NCI-H2081 (cell line): ENCODE data around the gene PDZRN3.

Source experiments
- DNase-seq, 2 experiments: peaks; one replicate each; lab custom pipeline; 2025; lab: John Stamatoyannopoulos, UW

Gene PDZRN3

DNA sequence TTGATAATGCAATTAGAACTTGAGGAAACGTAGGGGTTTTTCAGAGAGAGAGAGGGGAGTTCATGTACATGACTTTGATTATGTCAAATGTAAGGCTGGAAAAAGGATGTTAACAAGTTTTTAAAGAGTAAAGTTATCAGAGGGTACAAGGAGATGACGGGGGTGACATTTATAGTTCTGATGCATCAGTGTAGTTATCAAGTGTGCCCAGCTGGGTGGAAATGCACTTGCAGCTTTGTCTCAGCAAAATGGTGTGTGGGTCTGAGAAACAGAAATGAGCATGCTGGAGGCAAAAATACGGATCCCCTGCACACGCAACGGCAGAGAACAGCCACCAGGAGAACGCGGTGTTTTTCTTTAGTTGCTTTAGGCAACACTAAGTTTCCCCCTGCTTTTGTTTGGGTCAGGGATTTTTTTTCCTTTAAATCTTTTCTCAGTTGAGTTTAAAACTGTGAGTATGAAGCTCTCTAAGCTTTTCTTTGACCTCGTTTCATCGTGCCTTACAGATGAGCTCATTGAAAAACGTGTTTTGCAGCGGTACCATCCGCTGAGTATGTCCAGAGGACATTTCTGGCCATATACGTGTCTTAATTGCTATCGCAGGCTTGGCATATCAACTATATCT lies 205.4 kb downstream of the PDZRN3 start:
- no peak for DNase-seq

DNA sequence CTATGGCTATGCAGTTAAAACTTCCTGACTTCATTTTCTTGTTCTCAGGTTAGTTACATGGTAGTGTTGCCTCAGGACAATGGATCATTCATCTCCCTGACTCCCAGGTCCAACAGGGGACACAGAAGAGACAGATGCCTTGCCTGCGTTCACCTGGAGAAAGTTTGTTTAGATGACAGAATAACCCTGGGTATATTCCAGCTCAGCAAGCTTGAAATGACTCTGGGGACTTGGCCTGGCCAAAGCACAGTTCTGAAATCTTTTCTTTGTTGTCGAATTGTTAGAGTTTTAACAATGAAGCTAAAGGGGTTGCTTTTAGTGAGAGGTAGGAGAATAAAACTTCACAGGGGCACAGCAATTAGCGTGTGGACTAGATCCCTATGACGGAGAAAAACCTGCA lies 206.1 kb downstream of the PDZRN3 start:
- no peak for DNase-seq

DNA sequence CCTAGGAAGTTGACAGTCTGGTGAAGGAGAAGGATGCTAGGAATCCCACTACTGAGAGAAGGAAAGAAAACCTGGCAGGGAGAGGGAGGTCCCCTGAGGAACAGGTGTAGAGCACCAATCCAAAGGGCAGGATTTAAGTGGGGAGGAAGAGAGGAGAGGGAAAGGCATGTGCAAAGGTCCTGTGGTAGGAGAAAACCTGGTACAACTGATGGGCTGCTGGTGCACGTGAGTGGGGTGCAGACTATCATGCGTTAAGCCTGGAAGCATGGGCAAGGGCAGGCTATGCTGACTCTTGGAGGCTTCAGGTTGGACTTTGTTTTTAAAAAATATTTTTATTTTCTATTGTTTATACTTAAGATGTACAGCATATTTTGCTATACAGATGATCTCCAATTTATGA lies 209.6 kb downstream of the PDZRN3 start:
- no peak for DNase-seq

DNA sequence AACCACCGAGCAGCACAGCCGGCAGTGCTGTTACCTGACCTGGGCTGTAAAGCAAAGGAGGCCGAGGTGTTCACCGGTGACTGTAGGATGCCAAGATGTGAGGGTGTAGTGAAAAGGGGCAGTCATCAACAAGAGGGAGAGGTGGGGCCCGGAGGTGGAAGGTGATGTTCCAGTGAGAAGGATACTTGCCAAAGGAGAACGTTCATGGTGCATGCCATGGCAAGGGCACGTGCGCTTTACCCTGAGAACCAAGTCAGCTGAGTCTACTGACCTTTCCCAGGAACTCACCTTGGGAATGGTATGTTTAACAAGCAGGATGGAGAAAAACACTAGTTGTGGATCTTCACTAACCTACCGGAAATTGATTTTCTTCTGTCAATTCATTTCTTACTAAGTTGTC lies 211.1 kb downstream of the PDZRN3 start:
- no peak for DNase-seq

DNA sequence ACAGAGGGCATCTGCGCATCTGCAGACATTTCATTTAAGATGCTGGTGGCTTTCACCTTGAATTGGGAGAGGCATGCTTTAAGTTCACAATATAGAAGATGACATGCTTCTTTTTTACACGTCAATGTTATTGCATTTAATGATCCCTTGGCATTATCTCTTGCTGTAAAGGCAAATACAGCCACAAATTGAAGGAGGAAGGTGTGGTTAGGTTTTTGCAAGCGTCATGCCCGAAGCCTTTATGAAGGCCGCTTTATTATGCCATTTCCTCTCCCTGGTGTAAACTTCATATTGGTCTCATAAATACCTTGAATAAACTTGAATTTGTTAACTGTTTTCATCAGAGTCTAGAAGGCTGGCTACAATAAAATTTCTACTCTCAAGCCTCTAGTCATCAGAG lies 212.7 kb downstream of the PDZRN3 start:
- no peak for DNase-seq

DNA sequence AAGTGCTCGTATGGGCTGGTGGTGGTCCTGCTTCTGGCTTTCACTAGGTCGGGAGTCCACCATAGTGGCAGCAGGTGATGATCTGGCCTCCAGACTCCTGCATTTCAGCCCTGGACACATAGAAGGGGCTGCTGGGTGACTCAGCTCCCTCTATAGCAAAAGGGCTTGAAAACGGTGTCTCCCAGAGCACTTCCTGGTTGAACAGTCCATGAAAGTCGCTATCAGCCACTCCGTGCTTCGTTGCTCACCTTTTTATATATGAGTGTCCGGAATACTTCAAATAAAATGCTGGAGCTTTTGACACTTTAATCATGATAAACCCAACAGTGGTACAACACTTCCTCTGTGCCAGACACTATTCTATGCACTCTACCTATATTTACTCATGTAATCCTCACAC lies 213.2 kb downstream of the PDZRN3 start:
- no peak for DNase-seq

DNA sequence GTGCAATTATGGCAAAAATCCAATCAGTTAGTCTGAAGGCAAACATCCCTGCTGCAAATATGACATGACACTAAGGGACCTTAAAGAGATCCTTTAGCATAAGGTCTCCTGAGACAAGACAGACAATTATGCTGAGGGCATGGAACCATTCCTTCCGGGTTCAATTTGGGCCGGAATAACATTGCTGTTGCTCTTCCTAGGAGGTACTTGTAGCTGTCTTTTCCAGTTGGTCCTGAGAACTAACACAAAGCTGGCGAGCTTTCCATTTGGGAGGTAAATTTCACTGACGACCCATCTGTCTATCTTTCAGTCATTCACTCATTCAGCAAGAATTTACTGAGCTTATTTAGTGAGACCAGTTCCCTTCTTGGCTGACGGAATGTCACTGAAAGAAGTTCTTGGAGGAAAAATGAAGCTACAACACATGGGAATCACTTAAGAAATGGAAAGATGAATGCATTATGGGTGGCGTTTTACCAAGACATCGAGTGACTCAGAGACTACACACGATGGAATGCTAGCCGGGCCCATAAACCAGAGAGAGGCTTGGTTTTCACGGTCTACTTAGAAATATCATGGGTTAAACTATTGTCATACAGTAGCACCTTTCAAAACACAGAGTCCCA lies 215.5 kb downstream of the PDZRN3 start:
- DNase-seq = no peak

DNA sequence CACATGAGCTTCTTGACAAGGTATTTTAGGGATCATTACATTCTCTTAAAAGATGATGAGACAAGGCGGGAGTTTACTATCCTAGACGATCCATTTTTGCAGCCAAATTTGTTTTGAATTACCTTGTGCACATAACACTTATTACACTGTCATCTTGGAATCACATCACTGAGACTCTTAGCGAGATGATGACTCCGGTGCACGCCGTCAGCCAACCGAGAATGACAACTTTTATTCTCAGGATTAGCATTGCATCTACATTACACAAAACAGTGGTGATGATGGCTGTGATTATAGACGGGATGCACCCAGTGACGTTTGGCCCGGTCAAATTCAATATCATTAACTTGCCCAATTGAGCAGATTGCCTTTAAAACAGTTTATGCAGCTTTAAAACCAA lies 216.1 kb downstream of the PDZRN3 start:
- DNase-seq = no peak

DNA sequence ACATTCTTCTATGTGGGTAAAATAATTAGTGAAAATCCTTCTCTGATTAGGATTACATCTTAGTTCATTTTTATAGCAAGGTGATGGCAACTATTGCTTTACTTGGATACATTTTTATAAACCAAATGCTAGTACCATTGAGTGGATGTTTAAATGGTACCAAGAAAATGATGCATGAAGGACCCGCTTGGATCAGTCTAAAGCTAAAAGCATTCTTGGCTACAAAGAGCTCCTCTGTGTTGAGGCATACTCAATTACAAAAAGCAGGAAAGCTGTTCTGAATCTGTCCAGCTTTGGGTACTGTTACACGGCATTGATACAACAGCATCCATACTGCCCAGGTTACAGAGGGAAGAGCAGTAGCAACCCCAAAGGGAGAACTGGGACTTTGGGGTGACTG lies 217.2 kb downstream of the PDZRN3 start:
- no peak for DNase-seq

DNA sequence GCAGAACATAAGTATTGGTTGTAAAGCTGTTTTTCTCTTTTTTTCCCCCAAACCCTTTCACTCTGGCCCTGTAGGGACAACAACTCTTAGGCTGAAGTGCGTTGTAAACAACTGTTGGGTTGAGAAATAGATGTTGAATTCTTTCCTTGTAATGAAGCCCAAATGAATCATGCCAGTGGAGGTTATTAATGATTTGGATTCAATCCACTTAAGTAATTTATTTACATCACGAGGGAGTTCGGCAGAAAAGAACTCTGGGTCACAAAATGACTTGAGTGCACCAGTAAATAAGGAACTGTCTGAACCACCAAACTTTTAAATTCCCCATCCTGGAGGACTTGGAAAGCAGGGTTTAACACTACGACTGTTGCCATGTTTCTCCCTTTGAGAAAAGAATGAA lies 218.9 kb downstream of the PDZRN3 start:
- no peak for DNase-seq

DNA sequence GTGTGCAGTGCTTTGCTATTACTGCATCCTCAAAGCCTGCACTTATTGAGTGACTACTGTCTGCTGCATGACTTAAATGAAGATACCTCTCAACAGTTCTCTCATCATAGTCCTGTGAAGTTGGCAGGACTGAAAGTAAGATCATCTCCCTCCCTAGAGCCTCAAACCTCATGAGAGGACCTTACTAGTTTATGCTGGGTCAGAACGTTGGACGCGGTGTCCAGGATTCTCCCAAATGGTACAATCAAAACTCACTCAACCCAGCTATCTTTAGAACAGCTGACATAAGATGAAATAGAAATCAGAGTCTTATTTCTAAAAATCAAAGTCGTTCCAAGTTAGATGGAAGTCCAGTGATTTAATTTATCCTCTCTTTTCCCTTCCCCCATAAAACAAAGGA lies 219.7 kb downstream of the PDZRN3 start:
- no peak for DNase-seq

DNA sequence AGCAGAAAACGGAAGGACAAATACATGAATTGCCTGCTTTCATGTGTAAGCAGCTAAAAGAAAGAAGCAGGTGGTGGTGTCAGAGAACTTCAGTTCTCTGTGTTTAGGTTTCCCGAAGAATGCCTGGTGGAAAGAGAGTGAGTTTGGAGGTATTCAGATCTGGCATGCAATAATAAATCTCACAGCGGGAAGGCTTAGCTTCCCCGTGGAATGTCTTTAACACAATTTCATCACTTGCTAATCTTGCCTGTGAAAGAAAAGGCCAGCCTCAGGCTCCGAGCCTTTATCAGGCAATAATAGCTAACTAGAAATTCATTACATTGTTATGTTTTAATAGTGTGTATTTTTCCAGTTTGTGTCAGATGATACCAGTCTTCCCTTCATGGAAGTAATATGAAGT lies 220.3 kb downstream of the PDZRN3 start:
- no peak for DNase-seq

DNA sequence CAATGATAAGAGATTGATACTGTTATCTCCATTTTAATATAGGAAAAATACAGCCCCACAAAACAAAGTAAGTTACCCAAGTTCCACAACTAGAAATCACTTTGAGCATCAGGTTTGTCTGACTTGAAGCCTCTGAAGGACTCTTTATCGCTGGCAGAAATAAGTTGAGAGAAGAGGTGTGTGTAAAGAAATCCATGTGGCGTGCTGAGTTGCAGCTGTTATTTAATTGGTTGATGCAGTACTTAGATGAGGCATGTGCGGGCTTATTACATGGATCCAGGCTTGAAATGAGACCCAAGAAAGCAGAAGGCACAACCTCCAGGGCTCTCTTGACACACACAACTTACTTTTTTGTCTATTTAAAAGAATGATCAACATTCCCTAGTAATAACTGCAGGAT lies 221.3 kb downstream of the PDZRN3 start:
- no peak for DNase-seq

DNA sequence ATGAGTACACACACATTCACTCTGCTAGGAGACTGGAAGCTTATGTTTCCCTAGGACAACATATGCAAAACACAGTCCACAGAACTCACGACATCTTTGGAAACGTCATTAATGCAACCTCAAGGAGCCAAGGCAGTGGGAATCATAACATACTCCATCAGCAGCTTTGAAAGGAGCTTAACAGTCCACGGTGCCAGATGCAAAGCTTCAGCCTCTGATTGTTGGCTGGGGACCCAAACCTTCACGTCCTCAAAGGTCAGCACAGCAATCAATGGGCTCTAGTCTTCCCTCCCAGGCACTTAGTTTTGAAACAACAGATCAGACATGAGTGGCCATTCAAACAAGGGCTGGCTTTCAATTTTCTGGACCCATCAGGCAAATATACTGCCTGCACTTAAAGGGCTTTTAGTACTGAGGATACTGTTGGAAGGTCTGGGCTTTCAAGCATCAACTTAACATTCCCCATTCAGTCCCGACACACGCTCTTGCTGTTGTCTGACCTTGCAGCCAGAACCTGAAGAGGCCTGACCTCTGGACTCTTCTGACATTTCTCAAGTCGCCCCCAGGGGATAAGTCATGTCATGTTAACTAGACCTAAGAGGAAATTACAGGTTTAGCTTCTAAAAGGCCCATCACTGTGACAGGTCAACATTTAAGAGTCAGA lies 223.0 kb downstream of the PDZRN3 start:
- DNase-seq = no peak

DNA sequence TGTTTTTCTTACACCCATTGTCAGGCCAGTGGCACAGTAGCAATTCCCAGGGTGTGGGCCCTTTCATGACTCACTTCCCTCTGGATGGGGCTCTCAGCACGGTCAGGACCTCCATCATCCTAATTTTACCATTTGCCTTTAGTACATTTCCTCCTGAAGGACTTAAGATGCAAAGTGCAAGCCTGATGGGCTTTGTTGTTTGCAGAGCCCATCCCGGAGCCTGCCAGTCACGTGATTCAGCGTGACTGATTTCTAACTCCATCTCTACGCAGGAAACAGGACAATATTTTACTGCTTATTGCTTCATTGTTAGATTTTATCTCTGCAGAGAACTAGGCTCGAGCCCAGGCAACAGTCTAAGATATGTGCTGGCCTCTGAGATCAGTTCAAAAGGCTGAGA lies 223.7 kb downstream of the PDZRN3 start:
- DNase-seq = no peak

DNA sequence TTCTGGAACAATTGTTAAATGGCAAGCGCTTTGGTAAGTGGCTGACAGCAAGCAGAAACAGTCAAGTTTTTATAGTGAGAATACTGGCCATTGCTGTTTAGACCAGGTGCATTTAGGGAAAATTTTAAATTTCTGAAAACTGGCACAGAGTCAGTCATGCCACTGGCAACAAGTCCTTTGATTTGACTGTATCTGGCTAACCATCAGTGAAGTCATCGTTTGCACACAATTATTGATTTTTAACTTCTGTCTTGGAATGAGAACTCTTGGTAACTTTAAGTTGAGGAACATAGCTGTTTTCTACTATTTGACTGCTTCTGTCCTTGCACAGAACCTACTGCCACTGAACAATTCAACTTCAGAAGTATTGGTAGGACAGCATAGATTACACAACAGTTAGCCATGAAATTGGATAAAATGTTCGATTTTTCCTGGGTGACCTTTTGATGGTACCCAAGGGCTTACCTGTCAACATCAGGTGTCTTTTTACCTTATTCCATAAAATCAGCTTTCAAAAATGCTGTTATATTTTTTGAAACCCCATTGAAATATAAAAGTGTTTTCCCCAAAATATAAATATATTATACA lies 225.0 kb downstream of the PDZRN3 start:
- DNase-seq = no peak

DNA sequence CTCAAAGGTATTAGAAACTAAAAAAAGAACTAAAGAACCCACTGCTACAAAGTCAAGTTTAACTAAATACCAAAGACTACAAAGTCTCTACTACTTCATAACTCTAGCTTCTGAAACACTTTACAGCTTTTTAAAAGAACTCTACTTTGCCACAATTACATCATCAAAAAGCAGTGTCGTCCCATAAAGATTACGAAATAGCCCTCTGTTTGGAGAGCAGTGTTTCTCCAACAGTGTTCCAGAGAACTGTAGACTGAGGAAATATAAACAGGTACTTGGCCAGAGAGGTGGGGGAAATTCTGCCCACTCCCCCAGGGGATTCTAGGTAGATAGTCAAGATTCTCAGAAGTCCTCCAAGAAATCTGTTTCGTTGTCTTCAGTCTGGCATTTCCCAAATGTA lies 225.6 kb downstream of the PDZRN3 start:
- DNase-seq = no peak

DNA sequence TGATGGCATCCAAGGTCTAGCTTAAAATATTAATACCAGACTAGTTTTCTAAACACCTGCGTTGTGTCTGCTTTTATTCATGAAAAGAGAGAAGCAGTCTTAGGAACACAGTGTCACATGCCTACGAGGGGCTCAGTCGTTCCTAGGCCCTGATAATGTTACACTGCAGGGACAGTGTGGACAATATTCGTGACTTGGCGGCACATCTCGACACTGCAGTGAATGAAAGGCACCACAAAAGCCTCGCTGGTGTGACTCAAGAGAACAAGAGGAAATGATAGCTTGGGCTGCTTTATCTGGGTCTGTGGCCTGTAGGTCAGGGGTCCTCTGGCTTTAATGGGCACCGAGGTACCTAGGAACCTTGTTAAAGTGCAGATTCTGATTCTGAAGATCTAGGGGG lies 226.7 kb downstream of the PDZRN3 start:
- DNase-seq = no peak

DNA sequence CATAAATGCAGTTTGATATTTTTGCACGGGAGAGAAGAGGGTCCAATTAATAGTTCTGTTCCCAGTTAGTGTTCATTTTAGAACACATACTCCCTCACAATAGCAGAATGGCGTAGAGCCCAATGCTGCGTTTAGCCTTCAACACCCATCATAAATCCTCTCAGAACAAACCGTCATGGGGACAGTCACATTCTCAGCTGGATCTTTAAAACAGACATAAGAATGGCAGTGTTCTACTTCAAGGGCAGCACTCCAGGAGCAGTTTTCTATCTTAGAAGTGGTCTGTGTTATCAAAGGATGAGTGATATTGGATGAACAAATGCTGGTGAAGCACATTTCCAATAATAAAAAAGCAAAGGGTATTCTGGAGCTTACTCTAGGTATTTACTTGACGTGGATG lies 230.5 kb downstream of the PDZRN3 start:
- no peak for DNase-seq

DNA sequence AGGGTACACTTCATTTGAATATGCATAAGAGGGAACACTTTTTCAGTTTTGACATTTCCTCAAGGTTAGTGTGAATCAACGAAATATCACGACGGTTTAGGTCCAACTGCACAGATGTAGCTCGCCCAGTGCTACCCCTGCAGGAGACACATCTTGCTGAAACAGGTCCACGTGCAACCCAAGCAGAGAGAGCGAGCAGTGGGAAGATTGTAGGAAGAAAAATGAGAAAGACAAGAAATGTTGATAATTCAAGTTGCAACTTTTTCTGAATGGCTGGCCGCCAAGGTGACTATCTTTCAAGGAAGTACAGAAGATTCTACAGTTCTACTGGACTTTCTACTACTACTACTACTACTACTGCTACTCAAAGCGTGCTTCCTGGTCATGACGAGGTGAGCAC lies 231.7 kb downstream of the PDZRN3 start:
- DNase-seq = no peak

DNA sequence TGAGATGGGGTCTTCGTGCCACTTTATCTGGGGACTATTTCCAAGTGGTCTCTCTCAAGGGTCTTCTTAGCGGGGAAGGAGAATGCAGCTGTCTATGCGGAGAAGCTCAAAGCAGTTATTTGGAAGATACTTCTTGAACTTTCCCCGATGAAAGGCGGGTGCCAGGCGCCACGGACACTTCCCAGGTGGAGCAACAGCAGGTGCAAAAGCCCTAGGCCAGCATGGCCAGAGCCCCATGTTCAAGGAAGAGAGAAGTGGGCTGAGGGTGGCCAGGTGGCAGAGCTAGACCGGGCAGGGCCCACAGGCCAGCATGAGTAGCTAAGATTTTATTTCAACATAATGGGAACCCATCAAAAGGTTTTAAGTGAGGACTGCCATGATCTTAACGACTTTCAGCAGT lies 232.8 kb downstream of the PDZRN3 start:
- DNase-seq = no peak

DNA sequence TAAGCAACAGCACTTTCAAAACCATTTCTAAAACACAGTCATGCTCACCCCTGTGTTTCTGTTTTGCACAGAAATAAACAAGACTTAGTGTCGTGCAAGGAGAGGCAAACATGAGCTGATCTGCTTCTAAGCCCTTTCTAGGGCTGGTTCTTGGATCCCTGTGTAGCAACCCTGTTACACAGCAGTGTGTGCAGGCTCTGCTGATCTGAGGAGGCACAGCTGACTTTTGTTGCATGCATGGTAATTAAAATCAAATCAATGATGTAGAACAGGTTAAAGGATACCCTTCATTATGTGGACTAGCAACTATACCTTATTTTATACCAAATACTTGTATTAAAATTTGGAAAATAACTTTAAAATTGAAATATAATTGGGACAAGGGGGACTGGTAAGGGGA lies 234.8 kb downstream of the PDZRN3 start:
- DNase-seq = no peak

DNA sequence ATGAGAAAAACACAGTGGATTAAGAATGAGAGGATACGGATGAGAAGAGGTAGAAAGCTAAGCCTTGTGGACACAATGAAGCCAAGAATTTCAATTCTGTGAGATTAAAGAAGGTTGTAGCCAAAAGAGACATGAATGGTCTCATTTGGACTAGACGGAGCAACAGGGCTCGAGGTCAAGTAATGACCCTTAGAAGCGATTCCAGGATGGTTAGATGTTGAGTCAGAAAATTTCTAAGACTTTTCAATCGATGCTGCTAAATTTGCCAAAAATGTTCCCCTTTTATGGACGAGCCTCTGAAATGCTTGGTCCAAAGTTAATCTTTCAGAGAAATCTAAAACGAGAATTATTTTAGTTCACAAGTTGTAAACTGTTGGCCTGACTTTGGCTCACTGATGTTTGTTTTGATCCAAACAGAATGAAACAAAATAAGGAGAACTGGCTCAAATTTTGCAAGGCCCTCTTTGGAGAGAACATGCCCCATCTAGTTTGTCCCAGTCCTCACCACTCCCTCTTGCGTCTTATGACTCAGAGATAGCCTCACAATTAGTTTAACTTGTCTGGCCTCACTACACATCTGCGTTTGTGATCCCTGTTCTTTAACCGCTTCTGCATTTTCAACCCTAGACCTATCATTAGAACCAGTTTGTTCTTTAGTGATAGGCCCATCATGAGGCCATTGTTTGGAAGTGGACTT lies 235.5 kb downstream of the PDZRN3 start:
- no peak for DNase-seq
